HepG2 (cell line): Measurements from ENCODE around the gene FOXD3. TPM values are rescaled to one million over a fixed set of nuclear protein-coding genes. Genes with fewer than 3 reads are reported as not detected.

Source experiments
- CBFB ChIP-seq: sonication (generic); formaldehyde crosslinking; IDR thresholded peaks from 2 replicates; pipeline ENCODE4 v1.4.0; 2020; ENCODE audit warnings: missing genetic modification reagents
- EHMT2 ChIP-seq: fragments of 200-600 bp; sonication (generic); IDR thresholded peaks from 2 replicates; pipeline ENCODE4 v1.7.0; 2017; ENCODE audit warnings: antibody characterized with exemption, low read depth, low read length, borderline replicate concordance
- KLF12 ChIP-seq: sonication (generic); formaldehyde crosslinking; IDR thresholded peaks from 2 replicates; pipeline ENCODE4 v1.4.0; 2020; ENCODE audit warnings: missing genetic modification reagents, borderline replicate concordance
- POLR2G ChIP-seq: fragments of 200-400 bp; formaldehyde crosslinking; IDR thresholded peaks from 2 replicates; pipeline ENCODE4 v1.6.1; 2018; ENCODE audit warnings: mild to moderate bottlenecking, low read depth, low read length, moderate library complexity
- RAD21 ChIP-seq: fragments of 450-650 bp; formaldehyde crosslinking; IDR thresholded peaks from 2 replicates; pipeline ENCODE4 v1.5.0; 2020; ENCODE audit warnings: mild to moderate bottlenecking
- SMARCC2 ChIP-seq: fragments of 450-650 bp; IDR thresholded peaks from 2 replicates; pipeline ENCODE4 v1.6.1; 2017; ENCODE audit warnings: antibody characterized with exemption, mild to moderate bottlenecking
- SYNCRIP ChIP-seq: fragments of 200-400 bp; formaldehyde crosslinking; IDR thresholded peaks from 2 replicates; pipeline ENCODE4 v1.6.1; 2018; ENCODE audit warnings: mild to moderate bottlenecking, low read depth, low read length; ENCODE audit not compliant: insufficient read depth
- TBX3 ChIP-seq: fragments of 450-650 bp; IDR thresholded peaks from 2 replicates; pipeline ENCODE4 v1.6.1; 2017; ENCODE audit warnings: antibody characterized with exemption, mild to moderate bottlenecking, inconsistent platforms, borderline replicate concordance
- YY1 ChIP-seq: IDR thresholded peaks from 2 replicates; pipeline ENCODE4 v1.6.1; 2011; ENCODE audit warnings: low read length, low read depth, moderate library complexity, mild to moderate bottlenecking; ENCODE audit not compliant: insufficient read depth, insufficient replicate concordance
- ZNF124 ChIP-seq: sonication (generic); formaldehyde crosslinking; IDR thresholded peaks from 2 replicates; pipeline ENCODE4 v1.4.0; 2020; ENCODE audit warnings: missing genetic modification reagents
- ZNF234 ChIP-seq: sonication (generic); formaldehyde crosslinking; conservative IDR thresholded peaks from 2 replicates; pipeline ENCODE4 v1.5.1; 2020; ENCODE audit warnings: mild to moderate bottlenecking, missing genetic modification reagents
- ZNF549 ChIP-seq: sonication (generic); formaldehyde crosslinking; IDR thresholded peaks from 2 replicates; pipeline ENCODE4 v1.5.0; 2020; ENCODE audit warnings: missing genetic modification reagents
- ZNF598 ChIP-seq: sonication (generic); formaldehyde crosslinking; IDR thresholded peaks from 2 replicates; pipeline ENCODE4 v1.5.1; 2020; ENCODE audit warnings: mild to moderate bottlenecking, missing genetic modification reagents, borderline replicate concordance
- ZNF614 ChIP-seq: IDR thresholded peaks from 2 replicates; pipeline ENCODE4 v1.6.1; 2018; ENCODE audit warnings: missing biosample characterization, missing genetic modification reagents, inconsistent platforms, borderline replicate concordance
- ZNF629 ChIP-seq: sonication (generic); formaldehyde crosslinking; conservative IDR thresholded peaks from 2 replicates; pipeline ENCODE4 v1.5.0; 2020; ENCODE audit warnings: missing genetic modification reagents
- ZNF772 ChIP-seq: sonication (generic); formaldehyde crosslinking; IDR thresholded peaks from 2 replicates; pipeline ENCODE4 v1.5.0; 2020; ENCODE audit warnings: mild to moderate bottlenecking, missing genetic modification reagents
- polyA plus RNA-seq, 8 experiments: library from polyadenylated mRNA; depleted of rRNA in 3 of 8; stranded (reverse) in 7 of 8; unstranded in 1 of 8; fragments of >200 nt; fragmentation: Illumina TruSeq in 4 of 8; extraction: Trizol in 4 of 8; gene quantifications; 2 replicates each; pipeline versions ENCODE4 v1.2.1 to v1.2.3, GENCODE V29; 2011 to 2016; ENCODE audit warnings: low read depth in 4 of 8, missing spikeins in 1 of 8, mixed read lengths in 1 of 8; ENCODE audit not compliant: insufficient read depth in 1 of 8
- total RNA-seq, 5 experiments: library from RNA; depleted of rRNA; stranded (reverse); fragments of >200 nt; fragmentation: Illumina TruSeq; extraction: Trizol; gene quantifications; 2 replicates each; pipeline ENCODE4 v1.2.3, GENCODE V29; 2016; ENCODE audit warnings: low read depth in 1 of 5
- TF ChIP-seq, protein P1 (sequence below): sonication (generic); formaldehyde crosslinking; IDR thresholded peaks from 2 replicates; pipeline ENCODE4 v1.5.0; 2020; ENCODE audit warnings: missing genetic modification reagents, mild to moderate bottlenecking, borderline replicate concordance
- TF ChIP-seq, protein P2 (sequence below): sonication (generic); formaldehyde crosslinking; IDR thresholded peaks from 2 replicates; pipeline ENCODE4 v1.5.0; 2020; ENCODE audit warnings: missing genetic modification reagents
- TF ChIP-seq, protein P3 (sequence below): sonication (generic); formaldehyde crosslinking; IDR thresholded peaks from 2 replicates; pipeline ENCODE4 v1.4.0; 2020; ENCODE audit warnings: missing genetic modification reagents
- TF ChIP-seq, protein P4 (sequence below): IDR thresholded peaks from 2 replicates; pipeline ENCODE4 v1.6.1; 2016; ENCODE audit warnings: mild to moderate bottlenecking
- TF ChIP-seq, protein P5 (sequence below): sonication (generic); formaldehyde crosslinking; IDR thresholded peaks from 2 replicates; pipeline ENCODE4 v1.8.0; 2022; ENCODE audit warnings: missing genetic modification reagents, mild to moderate bottlenecking, inconsistent platforms, borderline replicate concordance

Gene FOXD3
- total and polyA plus RNA-seq, 2 of the 13 experiments (the other 11 are each of a cell fraction or from before 2014, with no cell fraction given): not detected

DNA sequence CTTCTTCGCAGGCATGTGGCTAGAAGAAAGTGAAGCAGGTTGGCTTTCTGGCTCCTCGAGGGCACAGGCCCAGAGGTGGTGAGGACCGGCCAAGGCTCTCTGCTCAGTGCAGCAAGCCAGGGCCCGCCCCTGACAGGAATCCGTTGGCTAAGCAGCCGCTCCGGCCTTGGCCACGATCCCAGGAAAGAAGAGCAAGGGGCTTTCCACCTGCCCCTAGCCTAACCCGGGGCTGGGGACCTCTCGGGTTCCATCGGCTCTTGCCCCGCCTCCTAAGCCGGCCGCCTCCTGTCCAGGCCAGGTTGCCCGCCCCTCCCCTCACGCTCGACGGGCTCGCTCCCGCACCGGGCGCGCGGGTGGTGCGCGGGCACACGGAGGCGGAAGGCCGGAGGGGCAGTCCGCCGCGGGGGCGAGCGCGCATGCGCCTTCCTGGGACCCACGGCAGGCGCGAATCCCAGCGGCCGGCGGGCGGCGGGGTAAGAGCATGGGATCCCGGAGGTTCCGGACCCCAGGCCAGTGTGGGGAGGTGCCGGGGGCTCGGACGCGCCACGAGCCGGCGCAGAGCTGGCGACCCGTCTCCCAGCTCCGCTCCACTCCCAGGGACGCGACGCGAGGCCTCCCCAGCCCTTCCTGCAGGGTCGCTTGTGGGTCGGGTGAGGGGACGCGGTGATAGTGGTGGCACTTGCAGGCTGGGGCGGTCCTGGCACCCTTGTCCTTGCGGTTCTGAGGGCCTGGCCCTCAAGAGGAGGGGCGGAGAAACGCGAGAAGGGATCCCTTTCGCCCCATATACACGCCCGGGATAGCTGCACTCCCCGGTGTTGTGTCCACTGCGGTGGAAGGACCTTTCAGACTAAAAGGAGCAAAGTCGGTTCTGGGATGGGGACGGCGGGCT lies 45.1 kb downstream of the FOXD3 start, which contains the start of gene ALG6 (continued):
- TF ChIP-seq, protein P1, sequence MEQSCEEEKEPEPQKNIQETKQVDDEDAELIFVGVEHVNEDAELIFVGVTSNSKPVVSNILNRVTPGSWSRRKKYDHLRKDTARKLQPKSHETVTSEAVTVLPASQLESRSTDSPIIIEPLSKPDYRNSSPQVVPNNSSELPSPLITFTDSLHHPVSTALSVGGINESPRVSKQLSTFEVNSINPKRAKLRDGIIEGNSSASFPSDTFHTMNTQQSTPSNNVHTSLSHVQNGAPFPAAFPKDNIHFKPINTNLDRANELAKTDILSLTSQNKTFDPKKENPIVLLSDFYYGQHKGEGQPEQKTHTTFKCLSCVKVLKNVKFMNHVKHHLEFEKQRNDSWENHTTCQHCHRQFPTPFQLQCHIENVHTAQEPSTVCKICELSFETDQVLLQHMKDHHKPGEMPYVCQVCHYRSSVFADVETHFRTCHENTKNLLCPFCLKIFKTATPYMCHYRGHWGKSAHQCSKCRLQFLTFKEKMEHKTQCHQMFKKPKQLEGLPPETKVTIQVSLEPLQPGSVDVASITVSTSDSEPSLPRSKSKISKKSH (CRISPR knock-in tag): 0 out of 2 replicates have a peak, but pooled peaks have one; percentile 26
- TF ChIP-seq, protein P2, sequence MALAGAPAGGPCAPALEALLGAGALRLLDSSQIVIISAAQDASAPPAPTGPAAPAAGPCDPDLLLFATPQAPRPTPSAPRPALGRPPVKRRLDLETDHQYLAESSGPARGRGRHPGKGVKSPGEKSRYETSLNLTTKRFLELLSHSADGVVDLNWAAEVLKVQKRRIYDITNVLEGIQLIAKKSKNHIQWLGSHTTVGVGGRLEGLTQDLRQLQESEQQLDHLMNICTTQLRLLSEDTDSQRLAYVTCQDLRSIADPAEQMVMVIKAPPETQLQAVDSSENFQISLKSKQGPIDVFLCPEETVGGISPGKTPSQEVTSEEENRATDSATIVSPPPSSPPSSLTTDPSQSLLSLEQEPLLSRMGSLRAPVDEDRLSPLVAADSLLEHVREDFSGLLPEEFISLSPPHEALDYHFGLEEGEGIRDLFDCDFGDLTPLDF (CRISPR knock-in tag): no peak
- TF ChIP-seq KLF12 (CRISPR knock-in tag) (peak; percentile 38; the same call in 1 of the 2 replicates), ZNF614 (no peak), TBX3 (no peak), EHMT2 (no peak), ZNF598 (CRISPR knock-in tag) (no peak; the same call in 1 of the 2 replicates), ZNF124 (CRISPR knock-in tag) (peak; percentile 56; the same call in 1 of the 2 replicates), ZNF549 (CRISPR knock-in tag) (no peak), ZNF234 (CRISPR knock-in tag) (0 out of 2 replicates have a peak, but pooled peaks have one; percentile 17), ZNF629 (CRISPR knock-in tag) (peak; percentile 35; the same call in 1 of the 2 replicates), SYNCRIP (no peak), SMARCC2 (no peak), ZNF772 (CRISPR knock-in tag) (peak; percentile 25; the same call in 1 of the 2 replicates), CBFB (CRISPR knock-in tag) (0 out of 2 replicates have a peak, but pooled peaks have one; percentile 42), RAD21 (peak; percentile 68; the same call in 1 of the 2 replicates), YY1 (peak; percentile 32), POLR2G (peak; percentile 94)
- TF ChIP-seq, protein P3, sequence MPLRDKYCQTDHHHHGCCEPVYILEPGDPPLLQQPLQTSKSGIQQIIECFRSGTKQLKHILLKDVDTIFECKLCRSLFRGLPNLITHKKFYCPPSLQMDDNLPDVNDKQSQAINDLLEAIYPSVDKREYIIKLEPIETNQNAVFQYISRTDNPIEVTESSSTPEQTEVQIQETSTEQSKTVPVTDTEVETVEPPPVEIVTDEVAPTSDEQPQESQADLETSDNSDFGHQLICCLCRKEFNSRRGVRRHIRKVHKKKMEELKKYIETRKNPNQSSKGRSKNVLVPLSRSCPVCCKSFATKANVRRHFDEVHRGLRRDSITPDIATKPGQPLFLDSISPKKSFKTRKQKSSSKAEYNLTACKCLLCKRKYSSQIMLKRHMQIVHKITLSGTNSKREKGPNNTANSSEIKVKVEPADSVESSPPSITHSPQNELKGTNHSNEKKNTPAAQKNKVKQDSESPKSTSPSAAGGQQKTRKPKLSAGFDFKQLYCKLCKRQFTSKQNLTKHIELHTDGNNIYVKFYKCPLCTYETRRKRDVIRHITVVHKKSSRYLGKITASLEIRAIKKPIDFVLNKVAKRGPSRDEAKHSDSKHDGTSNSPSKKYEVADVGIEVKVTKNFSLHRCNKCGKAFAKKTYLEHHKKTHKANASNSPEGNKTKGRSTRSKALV (CRISPR knock-in tag): peak; percentile 67; the same call in 1 of the 2 replicates
- TF ChIP-seq, protein P4, sequence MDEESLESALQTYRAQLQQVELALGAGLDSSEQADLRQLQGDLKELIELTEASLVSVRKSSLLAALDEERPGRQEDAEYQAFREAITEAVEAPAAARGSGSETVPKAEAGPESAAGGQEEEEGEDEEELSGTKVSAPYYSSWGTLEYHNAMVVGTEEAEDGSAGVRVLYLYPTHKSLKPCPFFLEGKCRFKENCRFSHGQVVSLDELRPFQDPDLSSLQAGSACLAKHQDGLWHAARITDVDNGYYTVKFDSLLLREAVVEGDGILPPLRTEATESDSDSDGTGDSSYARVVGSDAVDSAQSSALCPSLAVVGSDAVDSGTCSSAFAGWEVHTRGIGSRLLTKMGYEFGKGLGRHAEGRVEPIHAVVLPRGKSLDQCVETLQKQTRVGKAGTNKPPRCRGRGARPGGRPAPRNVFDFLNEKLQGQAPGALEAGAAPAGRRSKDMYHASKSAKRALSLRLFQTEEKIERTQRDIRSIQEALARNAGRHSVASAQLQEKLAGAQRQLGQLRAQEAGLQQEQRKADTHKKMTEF (CRISPR knock-in tag): peak; percentile 80; the same call in 1 of the 2 replicates
- TF ChIP-seq, protein P5, sequence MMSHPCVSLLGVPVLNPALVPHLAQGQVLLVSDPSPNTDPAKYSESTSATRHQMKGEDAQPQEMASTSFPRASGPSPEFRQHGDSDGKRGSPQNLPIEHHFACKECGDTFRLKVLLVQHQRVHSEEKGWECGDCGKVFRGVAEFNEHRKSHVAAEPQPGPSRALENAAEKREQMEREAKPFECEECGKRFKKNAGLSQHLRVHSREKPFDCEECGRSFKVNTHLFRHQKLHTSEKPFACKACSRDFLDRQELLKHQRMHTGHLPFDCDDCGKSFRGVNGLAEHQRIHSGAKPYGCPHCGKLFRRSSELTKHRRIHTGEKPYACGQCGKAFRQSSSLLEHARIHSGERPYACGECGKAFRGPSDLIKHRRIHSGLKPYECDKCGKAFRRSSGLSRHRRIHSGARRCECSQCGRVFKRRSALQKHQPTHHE (CRISPR knock-in tag): peak; percentile 32; the same call in 1 of the 2 replicates
